ENCODE data around the gene SHOC2. TPM values are rescaled to one million over a fixed set of nuclear protein-coding genes. Genes with fewer than 3 reads are reported as not detected.

The SHOC2 gene
- total RNA-seq, 1 donor from 2014 or later: 47.9 TPM

- TF ChIP-seq, protein P1, sequence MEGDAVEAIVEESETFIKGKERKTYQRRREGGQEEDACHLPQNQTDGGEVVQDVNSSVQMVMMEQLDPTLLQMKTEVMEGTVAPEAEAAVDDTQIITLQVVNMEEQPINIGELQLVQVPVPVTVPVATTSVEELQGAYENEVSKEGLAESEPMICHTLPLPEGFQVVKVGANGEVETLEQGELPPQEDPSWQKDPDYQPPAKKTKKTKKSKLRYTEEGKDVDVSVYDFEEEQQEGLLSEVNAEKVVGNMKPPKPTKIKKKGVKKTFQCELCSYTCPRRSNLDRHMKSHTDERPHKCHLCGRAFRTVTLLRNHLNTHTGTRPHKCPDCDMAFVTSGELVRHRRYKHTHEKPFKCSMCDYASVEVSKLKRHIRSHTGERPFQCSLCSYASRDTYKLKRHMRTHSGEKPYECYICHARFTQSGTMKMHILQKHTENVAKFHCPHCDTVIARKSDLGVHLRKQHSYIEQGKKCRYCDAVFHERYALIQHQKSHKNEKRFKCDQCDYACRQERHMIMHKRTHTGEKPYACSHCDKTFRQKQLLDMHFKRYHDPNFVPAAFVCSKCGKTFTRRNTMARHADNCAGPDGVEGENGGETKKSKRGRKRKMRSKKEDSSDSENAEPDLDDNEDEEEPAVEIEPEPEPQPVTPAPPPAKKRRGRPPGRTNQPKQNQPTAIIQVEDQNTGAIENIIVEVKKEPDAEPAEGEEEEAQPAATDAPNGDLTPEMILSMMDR (IDR thresholded peaks at IDR 0.05; ENCODE audit: borderline replicate concordance): no peak
- Histone ChIP-seq H3K4me3 (no peak overlapping the region), H3K27me3 (ENCODE audit: low read depth) (no peaks in the 10 kb centered on the region), H3K4me1 (no peaks in the 10 kb centered on the region), H3K9me3 (replicated peaks) (peaks cover 6% of the 10 kb centered on the region), H3K36me3 (peaks cover 18% of the 10 kb centered on the region), H3K27ac (replicated peaks) (no peak overlapping the region)
- intact Hi-C loops (cut with micrococcal nuclease): no loop called here
- DNase-seq: no peak
Observed at GRCh38 chr10:111018021-111018420, 98.6 kb downstream of the SHOC2 start.

DNA sequence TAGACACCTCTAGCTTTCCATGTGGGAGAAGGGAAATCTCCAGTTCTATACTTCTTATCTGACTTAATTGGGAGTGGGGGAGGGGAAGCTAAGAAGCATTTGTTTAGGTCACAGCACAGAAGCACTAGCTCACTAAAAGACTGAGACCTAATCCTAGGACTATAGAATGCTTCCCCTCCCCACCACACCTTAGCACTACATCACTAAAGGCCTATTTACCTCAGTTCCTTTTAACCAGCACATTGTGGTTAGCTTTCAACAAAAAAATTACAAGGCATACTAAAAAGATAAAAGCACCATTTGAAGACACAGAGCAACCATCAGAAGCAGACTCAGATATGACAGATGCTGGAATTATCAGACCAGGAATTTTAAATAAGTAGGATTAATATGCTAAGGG is 103.7 kb downstream of the SHOC2 start:
- H3K9me3 ChIP-seq (replicated peaks): peaks cover 22% of the 10 kb centered on the region
- no peaks in the 10 kb centered on the region for H3K27me3 ChIP-seq (ENCODE audit: low read depth)

GRCh38 chr10:111030042-111030750 is 110.8 kb downstream of the SHOC2 start:
- intact Hi-C loops (cut with micrococcal nuclease): no loop called here
- Histone ChIP-seq H3K4me3 (no peak overlapping the region), H3K27me3 (ENCODE audit: low read depth) (no peaks in the 10 kb centered on the region), H3K27ac (replicated peaks) (no peak overlapping the region), H3K4me1 (no peaks in the 10 kb centered on the region), H3K36me3 (no peaks in the 10 kb centered on the region), H3K9me3 (replicated peaks) (peaks cover 18% of the 10 kb centered on the region)
- no peak for DNase-seq
- TF ChIP-seq, protein P1 (IDR thresholded peaks at IDR 0.05; ENCODE audit: borderline replicate concordance): no peak

More for the DNA sequence above, 103.7 kb downstream of the SHOC2 start:
- H3K4me3 ChIP-seq: no peak overlapping the region
- H3K4me1 ChIP-seq: no peaks in the 10 kb centered on the region
- TF ChIP-seq, protein P1 (IDR thresholded peaks at IDR 0.05; ENCODE audit: borderline replicate concordance): no peak
- no peak overlapping the region for H3K27ac ChIP-seq (replicated peaks)
- intact Hi-C loops (cut with micrococcal nuclease): no loop called here
- no peak for DNase-seq
- peaks cover 15% of the 10 kb centered on the region for H3K36me3 ChIP-seq

DNA sequence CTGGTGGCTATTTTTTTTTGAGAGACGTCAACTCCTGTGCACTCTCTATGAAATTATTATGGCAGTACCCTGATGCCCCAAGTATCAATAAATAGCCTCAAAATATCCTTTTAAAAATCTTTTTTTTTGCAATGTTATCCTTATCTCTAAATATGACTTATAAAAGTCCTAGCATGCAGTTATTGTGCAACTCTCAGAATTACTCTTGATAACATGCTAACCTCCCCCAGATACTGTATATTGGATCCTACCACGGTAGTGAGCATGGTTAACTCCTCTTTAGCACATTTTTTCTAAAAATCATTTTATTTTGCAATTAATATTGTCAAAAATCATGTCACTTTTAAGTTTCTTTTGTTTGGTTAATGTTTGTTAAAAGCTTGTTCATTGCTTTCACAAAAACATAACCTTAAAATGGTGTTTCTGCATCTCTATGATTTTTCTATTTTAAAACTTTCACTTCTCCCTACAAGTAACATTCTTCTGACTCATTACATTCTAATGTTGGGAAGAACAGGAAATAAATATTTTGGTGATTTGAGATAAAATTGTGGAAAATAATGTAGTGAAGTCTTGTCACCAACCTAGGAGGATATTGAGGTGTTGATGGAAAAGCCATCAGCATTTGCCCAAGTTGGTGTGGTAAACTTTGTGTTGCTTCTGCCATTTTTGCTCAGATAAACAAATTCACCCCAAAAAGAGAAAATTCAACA is 115.3 kb downstream of the SHOC2 start:
- TF ChIP-seq, protein P1 (IDR thresholded peaks at IDR 0.05; ENCODE audit: borderline replicate concordance): no peak
- DNase-seq: no peak
- peaks cover 35% of the 10 kb centered on the region for H3K9me3 ChIP-seq (replicated peaks)
- H3K4me1 ChIP-seq: no peaks in the 10 kb centered on the region
- H3K27ac ChIP-seq (replicated peaks): no peak overlapping the region
- H3K36me3 ChIP-seq: no peaks in the 10 kb centered on the region
- no peak overlapping the region for H3K4me3 ChIP-seq
- H3K27me3 ChIP-seq (ENCODE audit: low read depth): no peaks in the 10 kb centered on the region
- intact Hi-C loops (cut with micrococcal nuclease): no loop called here

- H3K4me1 ChIP-seq: no peaks in the 10 kb centered on the region
- H3K36me3 ChIP-seq: no peaks in the 10 kb centered on the region
- TF ChIP-seq, protein P1 (IDR thresholded peaks at IDR 0.05; ENCODE audit: borderline replicate concordance): no peak
- no peaks in the 10 kb centered on the region for H3K27me3 ChIP-seq (ENCODE audit: low read depth)
- H3K4me3 ChIP-seq: no peak overlapping the region
- intact Hi-C loops (cut with micrococcal nuclease): no loop called here
- no peak overlapping the region for H3K27ac ChIP-seq (replicated peaks)
- DNase-seq: no peak
- H3K9me3 ChIP-seq (replicated peaks): peaks cover 43% of the 10 kb centered on the region
Observed at GRCh38 chr10:111035542-111035941, 116.1 kb downstream of the SHOC2 start.
